IMR-90 (cell line): ENCODE results near the gene OR13J1. TPM values are rescaled to one million over a fixed set of nuclear protein-coding genes. Genes with fewer than 3 reads are reported as not detected.

Experiments used
- ATAC-seq: fragments of 200-7000 bp; cut with Tn5 transposase; 2 replicates; pipeline ENCODE4 v1.9.1; 2020; ENCODE audit warnings: low read depth, mild to moderate bottlenecking, moderate library complexity
- BruUV-seq: library from RNA; stranded (reverse); fragments of 400-500 nt; replicated peaks from 2 replicates; lab custom pipeline; 2021; lab: Mats Ljungman, UMichigan
- CTCF ChIA-PET: fragments of 300-600 bp; formaldehyde crosslinking; extraction: SDS; loops from one replicate; lab custom pipeline; 2021; ENCODE audit warnings: antibody characterized with exemption; lab: Yijun Ruan, JAX
- POLR2A ChIA-PET: fragments of 300-600 bp; sonication (Branson Sonifier 250); formaldehyde crosslinking; loops from one replicate; lab custom pipeline; 2022; ENCODE audit warnings: antibody characterized with exemption; ENCODE audit not compliant: unreplicated experiment; lab: Charles Lee
- DNase-seq: peaks from one replicate; pipeline ENCODE4 v3.0.0; 2013
- H2AFZ ChIP-seq: replicated peaks from 2 replicates; pipeline ENCODE3; 2013; ENCODE audit warnings: low read length, mild to moderate bottlenecking; ENCODE audit not compliant: poor library complexity
- H2AK5ac ChIP-seq: 2 replicates; pipeline ENCODE4 v1.6.1; 2013; ENCODE audit warnings: low read depth, low read length, inconsistent platforms
- H2AK9ac ChIP-seq: replicated peaks from 2 replicates; pipeline ENCODE3; 2013; ENCODE audit warnings: mild to moderate bottlenecking, low read depth, low read length, moderate library complexity; ENCODE audit not compliant: poor library complexity
- H2BK120ac ChIP-seq: 2 replicates; pipeline ENCODE4 v1.6.1; 2013; ENCODE audit warnings: low read depth, low read length, inconsistent platforms
- H2BK15ac ChIP-seq: 3 replicates; pipeline ENCODE4 v1.6.1; 2013; ENCODE audit warnings: low read depth, low read length, inconsistent platforms
- H2BK20ac ChIP-seq: 2 replicates; pipeline ENCODE4 v1.6.1; 2013; ENCODE audit warnings: low read depth, mild to moderate bottlenecking, inconsistent platforms, low read length, moderate library complexity
- H2BK5ac ChIP-seq: 2 replicates; pipeline ENCODE4 v1.6.1; 2013; ENCODE audit warnings: mild to moderate bottlenecking, low read depth, low read length, inconsistent platforms; ENCODE audit not compliant: poor library complexity, severe bottlenecking
- H3K14ac ChIP-seq: replicated peaks from 2 replicates; pipeline ENCODE4 v1.6.1; 2013; ENCODE audit warnings: low read depth, low read length, inconsistent platforms
- H3K18ac ChIP-seq: 2 replicates; pipeline ENCODE4 v1.6.1; 2013; ENCODE audit warnings: low read depth, low read length, control low read depth
- H3K23ac ChIP-seq: 2 replicates; pipeline ENCODE4 v1.6.1; 2013; ENCODE audit warnings: low read depth, low read length, inconsistent platforms
- H3K27ac ChIP-seq: 2 replicates; pipeline ENCODE4 v1.5.1; 2013; ENCODE audit warnings: mild to moderate bottlenecking, control low read depth, low read length; ENCODE audit not compliant: insufficient read depth
- H3K27me3 ChIP-seq: 2 replicates; pipeline ENCODE4 v1.6.1; 2013; ENCODE audit warnings: low read length; ENCODE audit not compliant: control insufficient read depth, insufficient read depth
- H3K36me3 ChIP-seq: 2 replicates; pipeline ENCODE4 v1.6.1; 2013; ENCODE audit warnings: low read length, mixed read lengths; ENCODE audit not compliant: control insufficient read depth, insufficient read depth
- H3K4ac ChIP-seq: 2 replicates; pipeline ENCODE4 v1.6.1; 2013; ENCODE audit warnings: low read depth, low read length, inconsistent platforms
- H3K4me1 ChIP-seq: 2 replicates; pipeline ENCODE4 v1.6.1; 2013; ENCODE audit warnings: low read length, mixed read lengths; ENCODE audit not compliant: control insufficient read depth, insufficient read depth
- H3K4me2 ChIP-seq: 2 replicates; pipeline ENCODE4 v1.6.1; 2013; ENCODE audit warnings: low read depth, mild to moderate bottlenecking, control low read depth, low read length, moderate library complexity
- H3K4me3 ChIP-seq: 2 replicates; pipeline ENCODE4 v1.5.1; 2013; ENCODE audit warnings: low read depth, mild to moderate bottlenecking, control low read depth, low read length, moderate library complexity; ENCODE audit not compliant: insufficient read depth
- H3K56ac ChIP-seq: 2 replicates; pipeline ENCODE4 v1.6.1; 2013; ENCODE audit warnings: low read length, inconsistent platforms; ENCODE audit not compliant: insufficient read depth; ENCODE audit errors: extremely low read depth
- H3K79me1 ChIP-seq, 2 experiments: 2 replicates each; pipeline ENCODE4 v1.6.1; 2013; ENCODE audit warnings: low read length in 2 of 2, inconsistent platforms in 1 of 2, low read depth in 1 of 2
- H3K9ac ChIP-seq: 2 replicates; pipeline ENCODE4 v1.6.1; 2013; ENCODE audit warnings: low read depth, low read length, control low read depth
- H3K9me1 ChIP-seq: 2 replicates; pipeline ENCODE4 v1.6.1; 2013; ENCODE audit warnings: low read length, inconsistent platforms; ENCODE audit not compliant: insufficient read depth
- H3K9me3 ChIP-seq: 2 replicates; pipeline ENCODE4 v1.6.1; 2013; ENCODE audit warnings: low read length; ENCODE audit not compliant: control insufficient read depth, insufficient read depth
- H4K20me1 ChIP-seq: 2 replicates; pipeline ENCODE4 v1.6.1; 2013; ENCODE audit warnings: low read length, inconsistent platforms; ENCODE audit not compliant: insufficient read depth
- H4K5ac ChIP-seq: 2 replicates; pipeline ENCODE4 v1.6.1; 2013; ENCODE audit warnings: mild to moderate bottlenecking, low read depth, low read length, control low read depth
- H4K8ac ChIP-seq, 2 experiments: 2 replicates each; pipeline ENCODE4 v1.6.1; 2013; ENCODE audit warnings: low read depth in 2 of 2, low read length in 2 of 2, control low read depth in 1 of 2, inconsistent platforms in 1 of 2
- H4K91ac ChIP-seq: 2 replicates; pipeline ENCODE4 v1.6.1; 2013; ENCODE audit warnings: low read depth, low read length, inconsistent platforms; ENCODE audit not compliant: insufficient read depth
- BHLHE40 ChIP-seq: fragments of 150-350 bp; IDR thresholded peaks from 2 replicates; pipeline ENCODE4 v1.6.1; 2016; ENCODE audit warnings: mild to moderate bottlenecking, low read depth, low read length
- CEBPB ChIP-seq: IDR thresholded peaks from 2 replicates; pipeline ENCODE4 v1.6.1; 2012; ENCODE audit warnings: low read depth, low read length, improper control_type of control experiment
- MXI1 ChIP-seq: IDR thresholded peaks from 2 replicates; pipeline ENCODE4 v1.6.1; 2012; ENCODE audit warnings: low read depth, mild to moderate bottlenecking, low read length, moderate library complexity, borderline replicate concordance
- RAD21 ChIP-seq: IDR thresholded peaks from 2 replicates; pipeline ENCODE4 v1.6.1; 2012; ENCODE audit warnings: low read length, improper control_type of control experiment
- WGBS, 2 experiments: methylation state at CpG; one replicate each; pipeline versions ENCODE4 v1.1.5 to v1.1.7; 2013; ENCODE audit warnings: missing lambda C conversion rate in 2 of 2; ENCODE audit not compliant: insufficient read length in 1 of 2; ENCODE audit errors: extremely low coverage in 2 of 2; 5-methylcytosine and 5-hydroxymethylcytosine counted together
- dilution Hi-C: fragments of 300-500 bp; cut with HindIII; formaldehyde crosslinking; loops from one replicate; pipeline ENCODE4 v1.14.3; 2018; ENCODE audit warnings: low sequenced_read_pairs; ENCODE audit not compliant: unreplicated experiment
- in situ Hi-C: fragments of 300-500 bp; cut with MboI; formaldehyde crosslinking; loops from 3 replicates; pipeline ENCODE4 v1.14.3; 2019; ENCODE audit warnings: low sequenced_read_pairs, inconsistent platforms, mixed read lengths
- intact Hi-C: fragments of 100-400 bp; cut with micrococcal nuclease; formaldehyde crosslinking; loops from 2 replicates; pipeline ENCODE4 v1.10.0; 2022
- polyA plus RNA-seq, 3 experiments: library from polyadenylated mRNA; depleted of rRNA; stranded (reverse); fragments of >200 nt; gene quantifications; 2 replicates each; pipeline ENCODE4 v1.2.3, GENCODE V29; 2012; ENCODE audit warnings: low replicate concordance in 1 of 3
- total RNA-seq: library from RNA; depleted of rRNA; stranded (reverse); fragments of >200 nt; gene quantifications from 2 replicates; pipeline ENCODE4 v1.2.3, GENCODE V29; 2012
- TF ChIP-seq, protein P1 (sequence below): fragments of 150-350 bp; IDR thresholded peaks from 2 replicates; pipeline ENCODE4 v1.6.1; 2016; ENCODE audit warnings: low read depth, mild to moderate bottlenecking, low read length, moderate library complexity, borderline replicate concordance
- TF ChIP-seq, protein P2 (sequence below): conservative IDR thresholded peaks from 2 replicates; pipeline ENCODE4 v1.5.1; 2012; ENCODE audit warnings: mild to moderate bottlenecking, low read depth, low read length, improper control_type of control experiment

OR13J1 gene
- total and polyA plus RNA-seq, 2 of the 4 experiments (the other 2 are of a cell fraction), result not detected

DNA sequence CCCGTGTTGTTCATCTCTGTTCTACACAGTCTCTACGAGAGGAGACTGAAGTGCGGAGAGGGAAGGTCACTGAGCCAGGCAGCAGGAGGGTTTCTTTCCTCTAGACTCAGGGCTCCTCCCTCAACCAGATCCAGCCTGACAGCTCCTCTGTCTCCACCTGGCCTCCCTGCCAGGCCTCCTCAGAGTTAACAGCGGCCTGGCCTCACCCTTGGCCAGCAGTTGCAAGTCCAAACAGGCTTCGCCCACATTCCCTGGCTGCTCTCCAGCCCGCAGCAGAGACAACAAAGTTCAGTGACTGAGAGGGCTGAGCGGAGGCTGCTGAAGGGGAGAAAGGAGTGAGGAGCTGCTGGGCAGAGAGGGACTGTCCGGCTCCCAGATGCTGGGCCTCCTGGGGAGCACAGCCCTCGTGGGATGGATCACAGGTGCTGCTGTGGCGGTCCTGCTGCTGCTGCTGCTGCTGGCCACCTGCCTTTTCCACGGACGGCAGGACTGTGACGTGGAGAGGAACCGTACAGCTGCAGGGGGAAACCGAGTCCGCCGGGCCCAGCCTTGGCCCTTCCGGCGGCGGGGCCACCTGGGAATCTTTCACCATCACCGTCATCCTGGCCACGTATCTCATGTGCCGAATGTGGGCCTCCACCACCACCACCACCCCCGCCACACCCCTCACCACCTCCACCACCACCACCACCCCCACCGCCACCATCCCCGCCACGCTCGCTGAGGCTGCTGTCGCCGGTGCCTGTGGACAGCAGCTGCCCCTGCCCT is 35.9 kb upstream of the OR13J1 start, which contains the start of gene HRCT1:
Gene HRCT1 (plus strand): TSS at position 291 of the 768 bp plus-strand sequence. CDS start 86 bp downstream, at position 377.
- intact Hi-C loops (no loop called here), dilution Hi-C loops (no loop called here), in situ Hi-C loops (no loop called here)
- Histone ChIP-seq H3K79me1 (peaks cover 0 to 36% of the 10 kb centered on the region in 2 experiments; a peak in 2 of 4 replicates), H2BK120ac (peak within 1 kb of the TSS; percentile 99), H4K5ac (peak within 1 kb of the TSS; percentile 89), H2AFZ (peak within 1 kb of the TSS; percentile 85), H3K27me3 (no peaks in the 10 kb centered on the region), H3K56ac (peak within 1 kb of the TSS; percentile 91), H3K9me1 (peaks cover 26% of the 10 kb centered on the region), H3K36me3 (no peaks in the 10 kb centered on the region), H2AK9ac (peak within 1 kb of the TSS; percentile 96), H2BK20ac (peak within 1 kb of the TSS; percentile 98), H3K18ac (peak within 1 kb of the TSS; percentile 84), H2AK5ac (peak within 1 kb of the TSS; percentile 99), H4K91ac (peak within 1 kb of the TSS; percentile 99), H4K8ac (peak within 1 kb of the TSS; percentile 96 to 97), H3K4me2 (peak within 1 kb of the TSS; percentile 23), H3K14ac (peak within 1 kb of the TSS; percentile 99), H3K4ac (peak within 1 kb of the TSS; percentile 100), H3K4me1 (peaks cover 46% of the 10 kb centered on the region), H4K20me1 (no peaks in the 10 kb centered on the region), H3K27ac (peak within 1 kb of the TSS; percentile 93), H3K23ac (peak within 1 kb of the TSS; percentile 99), H2BK15ac (peak within 1 kb of the TSS; percentile 79; the same call in 2 of the 3 replicates), H3K9me3 (no peaks in the 10 kb centered on the region), H3K4me3 (no peak within 1 kb of the TSS), H2BK5ac (peak within 1 kb of the TSS; percentile 98), H3K9ac (peak within 1 kb of the TSS; percentile 56)
- TF ChIP-seq RAD21 (no peak; the same call in 1 of the 2 replicates), BHLHE40 (peak; percentile 6; the same call in 1 of the 2 replicates), MXI1 (peak; percentile 25; the same call in 1 of the 2 replicates), CEBPB (peak; percentile 24; the same call in 1 of the 2 replicates)
- TF ChIP-seq, protein P1, sequence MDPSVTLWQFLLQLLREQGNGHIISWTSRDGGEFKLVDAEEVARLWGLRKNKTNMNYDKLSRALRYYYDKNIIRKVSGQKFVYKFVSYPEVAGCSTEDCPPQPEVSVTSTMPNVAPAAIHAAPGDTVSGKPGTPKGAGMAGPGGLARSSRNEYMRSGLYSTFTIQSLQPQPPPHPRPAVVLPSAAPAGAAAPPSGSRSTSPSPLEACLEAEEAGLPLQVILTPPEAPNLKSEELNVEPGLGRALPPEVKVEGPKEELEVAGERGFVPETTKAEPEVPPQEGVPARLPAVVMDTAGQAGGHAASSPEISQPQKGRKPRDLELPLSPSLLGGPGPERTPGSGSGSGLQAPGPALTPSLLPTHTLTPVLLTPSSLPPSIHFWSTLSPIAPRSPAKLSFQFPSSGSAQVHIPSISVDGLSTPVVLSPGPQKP, result no peak
- TF ChIP-seq, protein P2, sequence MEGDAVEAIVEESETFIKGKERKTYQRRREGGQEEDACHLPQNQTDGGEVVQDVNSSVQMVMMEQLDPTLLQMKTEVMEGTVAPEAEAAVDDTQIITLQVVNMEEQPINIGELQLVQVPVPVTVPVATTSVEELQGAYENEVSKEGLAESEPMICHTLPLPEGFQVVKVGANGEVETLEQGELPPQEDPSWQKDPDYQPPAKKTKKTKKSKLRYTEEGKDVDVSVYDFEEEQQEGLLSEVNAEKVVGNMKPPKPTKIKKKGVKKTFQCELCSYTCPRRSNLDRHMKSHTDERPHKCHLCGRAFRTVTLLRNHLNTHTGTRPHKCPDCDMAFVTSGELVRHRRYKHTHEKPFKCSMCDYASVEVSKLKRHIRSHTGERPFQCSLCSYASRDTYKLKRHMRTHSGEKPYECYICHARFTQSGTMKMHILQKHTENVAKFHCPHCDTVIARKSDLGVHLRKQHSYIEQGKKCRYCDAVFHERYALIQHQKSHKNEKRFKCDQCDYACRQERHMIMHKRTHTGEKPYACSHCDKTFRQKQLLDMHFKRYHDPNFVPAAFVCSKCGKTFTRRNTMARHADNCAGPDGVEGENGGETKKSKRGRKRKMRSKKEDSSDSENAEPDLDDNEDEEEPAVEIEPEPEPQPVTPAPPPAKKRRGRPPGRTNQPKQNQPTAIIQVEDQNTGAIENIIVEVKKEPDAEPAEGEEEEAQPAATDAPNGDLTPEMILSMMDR, result no peak
- ChIA-PET POLR2A (interaction anchor here (1.0 kb wide), 1 partner anchor 30 kb away, joined by 5 read pairs; no protein-coding TSS in a partner anchor), CTCF (interaction anchor here (0.7 to 4.1 kb wide), 6 partner anchors 18 to 118 kb away, joined by 3 to 21 read pairs (median 4); no protein-coding TSS in a partner anchor)
- peak; percentile 57 for ATAC-seq
- peak; percentile 94 for DNase-seq
- 4% methylated on average over 4 of the region's 30 CpGs; no CpG with 5 or more reads in 1 of the 2 experiments for WGBS, 2 experiments
- BruUV-seq, result no TSS peak
